NCI-H2081 treated with DMSO at 0.1 percent for 48 hours (cell line): ENCODE measurements around the gene UNC5CL.
"Not testable (repeated sequence)": the region's sequence is repeated elsewhere in the genome, so short reads cannot be mapped to it uniquely, and the experiment has no call there.

Experiments used
- DNase-seq: peaks from one replicate; lab custom pipeline; 2025; lab: John Stamatoyannopoulos, UW

UNC5CL gene

GRCh38 chr6:41038205-41038604 is 816 bp downstream of the UNC5CL start:
- DNase-seq: no peak

DNA sequence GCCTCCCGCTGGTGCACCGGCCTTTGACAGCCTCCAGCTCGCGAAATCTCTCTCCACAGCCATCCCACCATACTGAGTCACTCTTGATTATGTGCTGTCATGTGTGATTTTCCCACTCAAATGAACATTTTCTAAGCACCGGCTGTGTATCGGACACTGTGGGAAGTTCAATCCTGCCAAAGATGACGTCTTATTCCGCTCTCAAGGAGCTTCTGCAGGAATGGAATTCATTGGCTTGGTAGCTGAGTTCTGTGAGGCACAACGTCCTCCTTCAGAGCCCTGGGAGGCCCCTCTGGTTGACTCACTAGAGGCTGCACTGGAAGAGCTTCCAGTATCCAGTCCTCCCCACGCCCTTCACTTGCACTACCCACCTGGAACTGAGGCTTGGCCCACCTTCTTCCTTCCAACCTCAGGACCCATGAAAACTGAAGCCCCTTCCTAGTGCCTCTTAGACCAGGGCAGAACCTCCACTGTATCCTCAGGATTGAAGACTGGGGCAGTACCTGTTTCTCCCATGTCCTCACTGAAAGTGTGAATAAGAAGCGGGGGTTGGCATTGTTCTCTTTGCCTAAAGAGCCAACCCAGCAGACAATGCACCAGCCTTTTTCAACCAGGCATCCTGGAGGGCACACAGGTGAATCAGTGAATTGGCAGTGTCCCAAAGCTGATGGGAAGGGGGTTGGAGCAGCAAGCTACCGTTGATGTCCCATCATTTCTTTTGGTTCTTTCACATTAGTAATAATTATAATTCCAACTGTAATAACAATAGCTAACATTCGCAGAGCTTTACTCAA is 1.7 kb downstream of the UNC5CL start:
- DNase-seq: no peak

GRCh38 chr6:41036601-41037000 is 2.4 kb downstream of the UNC5CL start:
- DNase-seq: no peak

DNA sequence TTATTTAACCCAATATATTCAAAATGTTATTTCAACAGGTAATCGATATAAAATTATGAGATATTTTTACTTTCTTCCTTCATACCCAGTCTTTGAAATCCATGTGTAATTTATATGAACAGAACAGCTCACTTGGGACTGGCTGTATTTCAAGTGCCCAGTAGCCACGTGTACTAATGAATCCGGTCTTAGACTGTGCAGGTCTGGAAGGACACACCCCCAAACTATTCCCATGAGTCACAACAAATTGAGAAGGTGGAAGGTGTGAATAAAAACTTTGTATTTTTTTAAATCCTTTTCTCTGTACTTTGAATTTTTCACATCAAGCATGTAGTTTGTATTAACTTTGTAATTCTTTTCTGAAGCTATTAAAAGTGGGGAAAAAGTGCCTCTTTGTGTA is 2.8 kb downstream of the UNC5CL start:
- no peak for DNase-seq

GRCh38 chr6:41033776-41034175 is 5.2 kb downstream of the UNC5CL start:
- no peak for DNase-seq

GRCh38 chr6:41032830-41033229 is 6.2 kb downstream of the UNC5CL start:
- no peak for DNase-seq

GRCh38 chr6:41028561-41029412 is 10.2 kb downstream of the UNC5CL start:
- DNase-seq: no peak

DNA sequence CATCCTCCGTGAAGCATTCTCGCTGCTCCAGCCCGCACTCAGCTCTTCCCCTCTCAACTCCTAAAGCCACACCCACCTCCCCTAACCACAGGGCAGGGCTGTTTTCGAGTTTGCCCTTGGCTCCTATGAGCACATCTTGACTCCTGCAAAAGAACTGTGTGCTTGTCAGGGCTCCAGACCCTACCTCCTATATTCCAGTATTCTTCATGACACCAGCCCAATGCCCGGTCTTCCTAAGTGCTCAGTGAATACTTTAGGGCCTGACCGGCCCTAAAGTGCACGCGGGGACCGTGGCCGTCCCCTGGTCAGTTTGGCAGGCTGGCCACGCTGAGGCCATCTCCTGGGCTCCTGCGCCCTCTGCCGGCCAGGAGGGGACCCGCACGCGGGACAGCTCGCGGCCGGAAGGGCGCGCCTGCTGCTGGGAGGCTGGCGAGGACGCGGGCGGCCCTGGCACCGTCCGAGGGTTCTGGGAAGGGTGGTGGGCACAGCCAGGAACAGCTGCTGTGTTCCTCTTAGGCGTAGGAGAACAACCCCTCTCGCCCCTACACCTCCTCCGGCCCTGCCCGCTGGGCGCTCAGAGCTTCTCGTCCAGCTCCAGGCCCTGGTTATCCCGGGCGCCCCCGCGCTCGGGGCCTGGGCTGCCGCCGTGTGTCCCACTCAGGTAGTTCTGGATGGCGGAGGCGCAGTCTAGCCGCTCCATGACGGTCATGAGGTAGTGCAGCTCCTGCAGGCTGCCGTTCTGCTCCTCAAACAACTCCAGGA is 11.0 kb downstream of the UNC5CL start:
- DNase-seq: no peak

DNA sequence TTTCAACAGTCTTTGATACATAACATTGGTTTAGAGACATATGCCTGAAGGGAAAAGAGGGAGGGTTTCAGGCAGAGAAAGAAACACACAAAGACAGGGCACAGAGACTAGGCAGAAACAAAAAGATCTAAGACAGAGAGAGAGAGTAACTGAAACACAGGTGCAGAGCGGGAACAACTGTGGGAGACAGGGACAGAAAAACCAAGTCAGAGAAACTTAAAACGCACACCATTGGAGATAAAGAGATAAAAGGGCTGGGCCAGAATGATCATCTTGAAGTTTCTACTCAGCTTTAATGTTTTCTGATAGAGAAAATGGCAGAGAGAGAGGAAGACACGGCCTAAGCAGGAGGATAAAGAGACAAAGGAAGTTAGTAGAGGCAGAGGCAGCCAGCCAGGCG is 11.8 kb downstream of the UNC5CL start:
- DNase-seq: no peak

GRCh38 chr6:41025966-41026530 is 13.0 kb downstream of the UNC5CL start:
- no peak for DNase-seq

DNA sequence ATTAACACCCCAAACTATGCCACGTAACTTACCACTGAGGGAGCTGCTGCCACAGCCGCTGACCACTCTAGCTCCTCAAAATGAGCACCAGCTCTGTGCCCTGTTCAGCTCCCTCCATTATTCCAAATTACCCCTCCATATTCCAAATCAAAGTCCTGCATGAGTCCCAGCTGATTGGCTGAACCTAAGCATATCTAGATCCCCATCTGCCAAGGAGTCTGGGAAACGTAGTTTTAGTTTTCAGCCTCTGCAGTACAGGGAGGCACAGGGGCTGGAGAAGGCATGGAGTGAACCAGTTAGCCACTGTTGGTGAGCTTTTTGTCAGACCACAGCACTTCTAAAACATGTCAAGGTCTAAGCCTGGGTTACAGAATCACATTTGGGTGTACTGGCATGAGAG is 15.9 kb downstream of the UNC5CL start:
- no peak for DNase-seq

GRCh38 chr6:41022294-41022693 is 16.7 kb downstream of the UNC5CL start:
- no peak for DNase-seq

GRCh38 chr6:41021832-41022231 is 17.2 kb downstream of the UNC5CL start:
- no peak for DNase-seq

DNA sequence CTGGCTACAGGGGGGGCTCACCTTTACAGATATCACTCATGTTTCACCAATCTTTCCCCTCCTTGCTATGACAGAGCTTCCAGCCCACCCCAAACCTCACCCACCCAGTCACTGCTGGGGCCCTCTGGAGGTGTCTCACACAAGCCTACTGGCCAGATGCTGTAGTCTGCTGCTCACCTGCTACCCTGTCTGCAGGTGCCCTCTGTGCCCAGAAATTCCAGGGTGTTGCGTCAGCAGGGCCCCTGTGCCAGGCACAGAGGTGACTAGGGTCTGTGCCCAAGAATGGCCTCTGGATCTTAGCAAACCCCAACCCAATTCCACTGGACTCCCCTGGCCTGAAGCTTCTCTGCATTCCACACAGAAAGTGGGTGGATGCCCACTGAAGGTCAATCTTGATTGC is 21.4 kb downstream of the UNC5CL start:
- no peak for DNase-seq

- not testable (repeated sequence) for DNase-seq
These were observed 23.2 kb downstream of the UNC5CL start for GRCh38 chr6:41015860-41016259.

GRCh38 chr6:41014780-41015179 is 24.2 kb downstream of the UNC5CL start:
- DNase-seq: no peak

GRCh38 chr6:41013466-41014153 is 25.4 kb downstream of the UNC5CL start:
- no peak for DNase-seq

DNA sequence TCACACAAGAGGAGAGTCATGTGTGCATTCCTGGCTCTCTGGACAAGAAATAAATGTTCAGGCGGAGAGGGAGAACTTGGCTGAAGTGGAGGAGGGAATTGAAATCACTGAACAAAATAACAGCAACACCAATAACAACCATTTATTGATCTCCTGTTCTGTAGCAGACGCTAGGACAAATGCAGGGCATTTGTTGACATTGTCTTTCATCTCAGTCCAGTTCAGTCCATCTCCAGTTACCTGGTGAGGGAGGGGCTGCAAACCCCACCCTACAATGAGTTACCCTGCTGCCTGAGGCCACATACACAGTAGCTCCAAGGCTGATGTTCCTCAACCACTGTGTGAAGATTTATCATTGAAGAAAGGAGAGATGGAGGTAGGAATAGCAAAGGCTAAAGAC is 27.3 kb downstream of the UNC5CL start:
- no peak for DNase-seq

DNA sequence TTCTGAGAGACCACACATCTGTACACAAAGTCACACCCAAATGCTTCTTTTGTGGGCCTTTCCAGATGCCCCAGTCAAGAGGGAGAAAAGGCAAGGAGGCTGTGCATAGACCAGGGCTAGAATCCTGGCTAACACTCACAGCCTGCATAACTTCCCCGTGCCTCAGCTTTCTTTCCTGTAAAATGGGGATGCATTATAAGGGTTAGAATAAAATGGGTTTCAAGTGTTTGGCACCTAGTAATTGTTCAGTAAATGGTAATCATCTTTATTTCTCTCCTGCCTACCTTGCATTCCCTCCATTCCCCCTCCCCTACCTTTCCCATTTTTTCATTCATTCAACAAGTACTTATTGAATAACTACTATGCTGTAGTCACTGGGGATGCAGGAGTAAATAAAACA is 29.4 kb downstream of the UNC5CL start:
- DNase-seq: no peak

GRCh38 chr6:41008011-41008410 is 31.0 kb downstream of the UNC5CL start:
- DNase-seq: no peak

DNA sequence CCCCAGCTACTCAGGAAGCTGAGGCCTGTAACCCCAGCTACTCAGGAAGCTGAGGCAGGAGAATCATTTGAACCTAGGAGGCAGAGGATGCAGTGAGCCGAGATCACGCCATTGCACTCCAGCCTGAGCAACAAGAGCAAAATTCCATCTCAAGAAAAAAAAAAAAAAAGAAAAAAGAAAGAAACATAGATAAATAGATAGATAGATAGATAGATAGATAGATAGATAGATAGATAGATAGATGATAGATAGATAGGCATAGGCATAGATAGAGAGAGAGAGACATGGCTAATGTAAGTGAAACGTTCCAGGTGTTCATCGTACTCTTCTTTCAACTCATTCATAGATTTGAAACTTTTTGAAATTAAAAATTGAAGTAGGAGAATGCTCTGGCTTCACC is 32.0 kb downstream of the UNC5CL start:
- DNase-seq: not testable (repeated sequence)

DNA sequence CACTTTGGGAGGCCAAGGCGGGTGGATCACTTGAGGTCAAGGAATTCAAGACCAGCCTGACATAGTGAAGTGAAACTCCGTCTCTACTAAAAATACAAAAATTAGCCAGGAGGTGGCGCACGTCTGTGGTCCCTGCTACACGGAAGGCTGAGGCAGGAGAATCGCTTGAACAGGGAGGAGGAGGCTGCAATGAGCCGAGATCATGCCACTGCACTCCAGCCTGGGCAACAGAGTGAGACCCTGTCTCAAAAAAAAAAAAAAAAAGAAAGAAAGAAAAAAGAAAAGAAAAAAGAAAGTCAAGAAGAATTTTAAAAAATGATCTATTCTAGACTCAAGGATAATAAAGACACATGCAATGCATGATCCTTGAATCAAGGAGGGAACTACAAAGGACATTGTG is 32.8 kb downstream of the UNC5CL start:
- not testable (repeated sequence) for DNase-seq
